ENCODE results near the gene KLK1.
A peak's percentile ranks its signal among the peaks of the same experiment; 100 is the strongest.

Gene KLK1

DNA sequence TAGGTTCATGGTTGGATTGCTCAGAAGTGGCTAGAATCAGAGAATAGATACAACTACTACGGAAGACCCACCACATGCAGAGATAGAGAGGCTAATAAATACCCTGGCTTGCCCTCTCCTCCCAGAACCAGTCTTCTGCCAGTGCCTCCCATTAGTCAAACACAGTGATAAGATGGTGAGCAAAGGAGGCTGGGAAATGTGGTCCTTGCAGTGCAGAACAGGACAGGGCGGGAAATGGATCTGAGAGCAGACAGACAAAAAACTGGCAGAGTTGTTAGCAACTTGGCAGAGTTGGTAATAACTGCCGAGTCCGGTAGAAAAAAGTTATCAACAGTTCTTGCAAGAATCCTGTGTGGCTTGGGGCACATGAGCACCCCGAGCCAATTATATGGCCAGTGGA is 8.7 kb downstream of the KLK1 start:
- no peak for TF ChIP-seq TEAD4 (IDR thresholded peaks at IDR 0.05)
- TF ChIP-seq CREB1 (IDR thresholded peaks at IDR 0.05; ENCODE audit: low read depth): no peak
- TF ChIP-seq TAF1 (IDR thresholded peaks at IDR 0.05; ENCODE audit: low read depth): no peak
- no peak for TF ChIP-seq CEBPB (IDR thresholded peaks at IDR 0.05)
- TF ChIP-seq RAD21 (IDR thresholded peaks at IDR 0.05; ENCODE audit: low read depth): no peak
- TF ChIP-seq EP300 (IDR thresholded peaks at IDR 0.05; ENCODE audit: borderline replicate concordance): no peak
- no peak for TF ChIP-seq MAX (IDR thresholded peaks at IDR 0.05)
- no peak for TF ChIP-seq TCF12 (IDR thresholded peaks at IDR 0.05; ENCODE audit: low read depth)
- no peak for TF ChIP-seq NFIC (IDR thresholded peaks at IDR 0.05)
- TF ChIP-seq FOXM1 (IDR thresholded peaks at IDR 0.05; ENCODE audit: borderline replicate concordance, low read depth): no peak
- TF ChIP-seq YY1 (IDR thresholded peaks at IDR 0.05; ENCODE audit: low read depth): no peak

- no peak for TF ChIP-seq REST (IDR thresholded peaks at IDR 0.05; ENCODE audit: low read depth)
- no peak for TF ChIP-seq YY1 (IDR thresholded peaks at IDR 0.05; ENCODE audit: low read depth)
- no peak for TF ChIP-seq CEBPB (IDR thresholded peaks at IDR 0.05)
- TF ChIP-seq TCF12 (IDR thresholded peaks at IDR 0.05; ENCODE audit: low read depth): no peak
- TF ChIP-seq CREB1 (IDR thresholded peaks at IDR 0.05; ENCODE audit: low read depth): no peak
- TF ChIP-seq TEAD4 (IDR thresholded peaks at IDR 0.05): no peak
- no peak for TF ChIP-seq RAD21 (IDR thresholded peaks at IDR 0.05; ENCODE audit: low read depth)
- no peak for TF ChIP-seq NFIC (IDR thresholded peaks at IDR 0.05)
- TF ChIP-seq FOXM1 (IDR thresholded peaks at IDR 0.05; ENCODE audit: borderline replicate concordance, low read depth): no peak
- TF ChIP-seq EGR1 (IDR thresholded peaks at IDR 0.05): no peak
- no peak for TF ChIP-seq ZBTB7A (IDR thresholded peaks at IDR 0.05; ENCODE audit: low read depth)
- no peak for TF ChIP-seq MAX (IDR thresholded peaks at IDR 0.05)
- no peak for TF ChIP-seq EP300 (IDR thresholded peaks at IDR 0.05; ENCODE audit: borderline replicate concordance)
- TF ChIP-seq, protein P1, sequence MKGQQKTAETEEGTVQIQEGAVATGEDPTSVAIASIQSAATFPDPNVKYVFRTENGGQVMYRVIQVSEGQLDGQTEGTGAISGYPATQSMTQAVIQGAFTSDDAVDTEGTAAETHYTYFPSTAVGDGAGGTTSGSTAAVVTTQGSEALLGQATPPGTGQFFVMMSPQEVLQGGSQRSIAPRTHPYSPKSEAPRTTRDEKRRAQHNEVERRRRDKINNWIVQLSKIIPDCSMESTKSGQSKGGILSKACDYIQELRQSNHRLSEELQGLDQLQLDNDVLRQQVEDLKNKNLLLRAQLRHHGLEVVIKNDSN (IDR thresholded peaks at IDR 0.05): no peak
- no peak for TF ChIP-seq TAF1 (IDR thresholded peaks at IDR 0.05; ENCODE audit: low read depth)
Observed at GRCh38 chr19:50812474-50812873, 11.1 kb downstream of the KLK1 start.

- TF ChIP-seq RAD21 (IDR thresholded peaks at IDR 0.05; ENCODE audit: low read depth) (no peak), CREB1 (IDR thresholded peaks at IDR 0.05; ENCODE audit: low read depth) (no peak), TCF12 (IDR thresholded peaks at IDR 0.05; ENCODE audit: low read depth) (no peak), MAX (IDR thresholded peaks at IDR 0.05) (no peak)
Observed at GRCh38 chr19:50808856-50809255, 14.7 kb downstream of the KLK1 start.

DNA sequence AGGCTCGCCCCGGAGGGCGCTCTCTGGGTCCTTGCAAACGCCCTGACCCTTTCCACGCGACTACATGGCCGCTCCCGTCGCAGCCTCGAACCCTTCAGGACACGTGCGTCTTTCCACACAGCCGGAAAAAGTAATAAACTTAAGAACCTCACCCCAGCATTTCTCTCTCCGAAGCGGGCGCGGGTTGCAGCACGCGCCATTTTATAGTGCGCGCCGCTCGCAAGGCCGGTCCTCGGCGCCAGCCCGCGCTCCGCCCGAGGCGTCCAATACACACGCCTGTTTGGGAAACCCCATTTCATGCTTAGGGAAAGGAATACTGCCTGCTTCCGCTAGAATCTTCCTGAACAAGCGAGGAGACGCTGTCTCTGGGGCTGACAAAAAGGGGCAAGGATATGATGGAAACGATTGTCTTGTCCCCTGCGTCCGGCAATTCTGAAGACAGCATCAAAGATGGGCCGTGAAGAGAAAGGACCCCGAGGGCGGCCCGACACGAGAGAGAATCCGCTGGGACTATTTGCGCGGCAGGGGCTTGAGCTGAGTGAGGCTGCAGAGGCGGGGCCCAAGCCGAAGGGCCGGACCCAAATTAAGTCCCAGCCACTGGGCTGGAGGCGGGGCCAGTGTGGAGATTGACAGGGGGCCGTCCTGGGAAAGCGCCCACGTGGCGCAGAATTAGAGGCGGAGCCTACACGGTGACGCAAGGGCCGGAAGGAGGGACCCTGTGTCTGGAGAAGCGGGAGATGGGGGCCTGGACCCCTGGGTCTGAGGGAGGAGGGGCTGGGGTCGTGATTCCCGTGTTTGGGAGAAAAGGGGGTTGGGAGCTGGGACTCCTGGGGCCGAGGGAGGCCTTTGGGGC is 18.9 kb downstream of the KLK1 start:
- TF ChIP-seq MAX (IDR thresholded peaks at IDR 0.05) (peak; percentile 96), FOXM1 (IDR thresholded peaks at IDR 0.05; ENCODE audit: borderline replicate concordance, low read depth) (no peak), TCF12 (IDR thresholded peaks at IDR 0.05; ENCODE audit: low read depth) (peak; percentile 57), ZBTB7A (IDR thresholded peaks at IDR 0.05; ENCODE audit: low read depth) (no peak), EP300 (IDR thresholded peaks at IDR 0.05; ENCODE audit: borderline replicate concordance) (no peak; the same call in 1 of the 2 replicates), CREB1 (IDR thresholded peaks at IDR 0.05; ENCODE audit: low read depth) (0 out of 2 replicates have a peak, but pooled peaks have one; percentile 34), NFIC (IDR thresholded peaks at IDR 0.05) (0 out of 2 replicates have a peak, but pooled peaks have one; percentile 14), EGR1 (IDR thresholded peaks at IDR 0.05) (no peak; the same call in 1 of the 2 replicates), CEBPB (IDR thresholded peaks at IDR 0.05) (peak; percentile 63), TAF1 (IDR thresholded peaks at IDR 0.05; ENCODE audit: low read depth) (peak; percentile 95)
- TF ChIP-seq, protein P1 (IDR thresholded peaks at IDR 0.05): peak; percentile 94

DNA sequence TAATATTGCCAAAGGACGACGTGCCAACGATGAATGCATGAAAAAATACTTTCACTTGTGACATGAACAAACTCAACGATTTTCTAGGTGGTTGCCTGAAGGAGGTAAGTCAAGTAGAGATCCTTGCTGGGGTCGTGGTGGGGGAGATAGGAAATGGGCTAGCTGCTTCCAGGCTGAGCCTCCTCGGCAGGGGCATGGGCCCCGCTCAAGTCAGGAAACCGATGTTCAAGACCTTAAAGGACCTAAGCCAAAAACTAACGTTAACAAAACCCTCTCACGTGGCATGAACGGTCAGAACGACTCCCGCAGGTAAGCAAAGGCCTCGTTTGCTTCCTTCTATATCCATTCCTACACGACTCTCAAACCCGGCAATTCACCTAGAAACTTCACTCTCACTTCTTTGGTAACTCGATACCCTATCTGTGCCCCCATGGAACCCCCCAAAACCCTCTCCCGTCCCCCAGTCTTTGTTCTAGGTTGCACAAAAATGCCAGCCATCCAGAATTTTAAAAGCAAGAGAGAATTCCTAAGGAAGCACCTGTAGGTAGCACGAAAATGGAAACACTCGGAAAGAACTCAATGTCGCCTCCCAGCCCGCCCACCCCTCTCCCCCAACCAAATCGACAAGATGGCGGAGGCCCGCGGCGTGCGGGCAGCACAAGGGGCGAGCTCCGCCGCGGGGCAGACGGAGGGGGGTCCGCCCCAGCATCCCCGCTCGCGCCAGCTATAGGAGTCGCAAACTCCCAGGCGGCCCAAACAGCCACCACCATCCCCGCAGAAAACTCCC is 19.8 kb downstream of the KLK1 start:
- TF ChIP-seq CREB1 (IDR thresholded peaks at IDR 0.05; ENCODE audit: low read depth): no peak
- TF ChIP-seq NFIC (IDR thresholded peaks at IDR 0.05): no peak
- TF ChIP-seq REST (IDR thresholded peaks at IDR 0.05; ENCODE audit: low read depth): no peak
- no peak for TF ChIP-seq TCF12 (IDR thresholded peaks at IDR 0.05; ENCODE audit: low read depth)
- TF ChIP-seq, protein P1 (IDR thresholded peaks at IDR 0.05): no peak
- no peak for TF ChIP-seq RAD21 (IDR thresholded peaks at IDR 0.05; ENCODE audit: low read depth)
- no peak for TF ChIP-seq MAX (IDR thresholded peaks at IDR 0.05)
- no peak for TF ChIP-seq EP300 (IDR thresholded peaks at IDR 0.05; ENCODE audit: borderline replicate concordance)
- TF ChIP-seq FOXM1 (IDR thresholded peaks at IDR 0.05; ENCODE audit: borderline replicate concordance, low read depth): no peak
- TF ChIP-seq YY1 (IDR thresholded peaks at IDR 0.05; ENCODE audit: low read depth): no peak; the same call in 1 of the 2 replicates
